GM18498 (cell line): Measurements from ENCODE around the gene HABP2.

Experiments
- ATAC-seq: cut with Tn5 transposase; IDR thresholded peaks from one replicate; pipeline ENCODE4 v1.9.1; 2021; ENCODE audit warnings: mild to moderate bottlenecking, moderate library complexity; ENCODE audit not compliant: unreplicated experiment

HABP2 gene

GRCh38 chr10:113552701-113553100, at the start of gene HABP2:
HABP2 (plus strand) TSS chr10:113553053; CDS start chr10:113553122, 69 bp downstream.
- ATAC-seq, result no peak

- ATAC-seq, result no peak
These were observed 48.9 kb upstream of the HABP2 start for GRCh38 chr10:113503930-113504329.

GRCh38 chr10:113504423-113504822, 48.4 kb upstream of the HABP2 start:
- no peak for ATAC-seq

GRCh38 chr10:113506476-113506875, 46.4 kb upstream of the HABP2 start:
- no peak for ATAC-seq

GRCh38 chr10:113511419-113511818, 41.4 kb upstream of the HABP2 start:
- ATAC-seq, result no peak

- no peak for ATAC-seq
These were observed 37.7 kb upstream of the HABP2 start for GRCh38 chr10:113515161-113515560.

GRCh38 chr10:113515601-113516000, 37.3 kb upstream of the HABP2 start:
- ATAC-seq, result no peak

- ATAC-seq, result no peak
These were observed 36.8 kb upstream of the HABP2 start for GRCh38 chr10:113516061-113516460.

- ATAC-seq, result no peak
These were observed 35.5 kb upstream of the HABP2 start for GRCh38 chr10:113517165-113517900.

GRCh38 chr10:113517901-113518260, 35.0 kb upstream of the HABP2 start:
- no peak for ATAC-seq

- no peak for ATAC-seq
These were observed 34.4 kb upstream of the HABP2 start for GRCh38 chr10:113518415-113518814.

GRCh38 chr10:113518816-113519591, 33.8 kb upstream of the HABP2 start:
- ATAC-seq, result no peak

- no peak for ATAC-seq
These were observed 33.2 kb upstream of the HABP2 start for GRCh38 chr10:113519681-113520115.

GRCh38 chr10:113520261-113520660, 32.6 kb upstream of the HABP2 start:
- ATAC-seq, result no peak

GRCh38 chr10:113520690-113521474, 32.0 kb upstream of the HABP2 start:
- peak; percentile 76 for ATAC-seq

- ATAC-seq, result no peak
These were observed 31.4 kb upstream of the HABP2 start for GRCh38 chr10:113521475-113521795.

GRCh38 chr10:113522460-113522859, 30.4 kb upstream of the HABP2 start:
- ATAC-seq, result no peak

- no peak for ATAC-seq
These were observed 29.8 kb upstream of the HABP2 start for GRCh38 chr10:113523071-113523470.

GRCh38 chr10:113523628-113524027, 29.2 kb upstream of the HABP2 start:
- ATAC-seq, result no peak

GRCh38 chr10:113524120-113524519, 28.7 kb upstream of the HABP2 start:
- ATAC-seq, result no peak
